HG02642 (cell line): ENCODE measurements around the gene ZFHX3.
A peak's percentile ranks its signal among the peaks of the same experiment; 100 is the strongest.

Source experiments
- ATAC-seq: cut with Tn5 transposase; IDR thresholded peaks from one replicate; pipeline ENCODE4 v1.9.1; 2021; ENCODE audit warnings: mild to moderate bottlenecking; ENCODE audit not compliant: unreplicated experiment, poor library complexity

The ZFHX3 gene

DNA sequence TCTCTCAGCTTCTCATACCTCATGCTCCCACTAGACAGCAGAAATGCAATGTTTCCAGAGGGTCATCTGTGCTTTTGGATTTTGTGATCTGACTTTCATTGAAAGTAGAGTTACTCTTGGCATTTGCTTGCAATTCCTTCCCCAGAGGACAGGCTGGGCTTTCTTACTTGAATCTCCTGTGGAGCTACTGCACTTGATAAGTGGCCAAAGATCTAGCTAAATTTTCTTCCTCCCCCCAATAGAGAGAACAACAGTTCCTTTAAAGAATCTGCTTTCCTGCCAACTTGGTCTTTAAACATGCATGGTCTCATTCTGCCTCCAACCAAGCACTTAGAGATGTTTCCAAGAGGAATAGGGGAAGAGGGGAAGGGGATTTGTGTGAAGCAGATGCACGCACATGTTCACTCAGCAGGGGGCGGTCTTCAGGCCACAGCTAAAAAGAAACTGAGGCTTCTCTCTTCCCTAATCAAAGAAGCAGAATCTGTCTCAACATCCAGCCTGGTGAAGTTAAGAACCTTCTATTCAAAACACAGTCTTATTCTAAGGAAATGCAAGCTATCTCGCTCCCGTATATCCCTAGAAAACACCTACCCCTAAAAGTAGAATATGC is 229.6 kb downstream of the ZFHX3 start:
- no peak for ATAC-seq

- peak; percentile 63 for ATAC-seq
Observed at GRCh38 chr16:72815348-72816318, 232.3 kb downstream of the ZFHX3 start.

DNA sequence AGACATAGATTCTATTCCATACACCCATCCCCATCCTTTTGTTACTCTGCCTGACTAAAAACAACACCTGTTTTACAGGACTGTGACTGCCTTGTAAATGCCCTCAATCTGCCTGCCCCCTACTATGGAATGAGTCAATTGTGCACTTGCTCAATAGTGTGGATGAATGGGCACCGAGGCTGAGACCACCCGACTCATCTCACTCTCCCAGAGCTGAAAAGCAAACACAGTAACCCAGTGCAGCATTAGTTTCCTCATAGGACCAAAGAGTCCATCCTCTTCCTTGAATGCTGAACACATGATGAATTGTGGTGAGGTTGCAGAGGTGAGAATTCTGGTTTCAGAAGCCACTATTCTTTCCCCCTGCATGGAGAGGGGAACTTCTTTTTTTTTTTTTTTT is 233.7 kb downstream of the ZFHX3 start:
- ATAC-seq = no peak

DNA sequence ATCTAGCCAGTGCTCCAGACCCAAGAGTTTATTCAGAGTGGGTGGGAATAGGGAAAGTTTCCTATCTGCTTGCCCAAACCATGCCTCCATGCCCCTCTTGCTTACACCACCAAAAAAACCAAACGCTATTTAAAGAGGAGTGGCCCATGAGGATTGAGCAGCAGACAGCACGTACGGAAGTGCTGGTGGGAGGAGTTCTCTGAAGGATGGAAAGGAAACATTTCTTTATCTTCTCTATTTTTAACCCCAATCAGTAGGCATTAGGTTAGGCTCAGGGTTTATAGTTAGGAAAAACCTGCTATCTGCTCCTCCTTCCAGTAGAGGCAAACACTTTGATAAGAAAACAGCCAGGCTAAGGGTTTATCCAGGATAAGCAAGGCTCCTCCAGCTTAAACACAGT is 235.3 kb downstream of the ZFHX3 start:
- ATAC-seq = no peak

- ATAC-seq = no peak
Observed at GRCh38 chr16:72811876-72812275, 236.1 kb downstream of the ZFHX3 start.

GRCh38 chr16:72811188-72811720 is 236.7 kb downstream of the ZFHX3 start:
- no peak for ATAC-seq

- ATAC-seq = no peak
Observed at GRCh38 chr16:72810480-72810879, 237.4 kb downstream of the ZFHX3 start.

GRCh38 chr16:72809446-72809845 is 238.5 kb downstream of the ZFHX3 start:
- no peak for ATAC-seq

DNA sequence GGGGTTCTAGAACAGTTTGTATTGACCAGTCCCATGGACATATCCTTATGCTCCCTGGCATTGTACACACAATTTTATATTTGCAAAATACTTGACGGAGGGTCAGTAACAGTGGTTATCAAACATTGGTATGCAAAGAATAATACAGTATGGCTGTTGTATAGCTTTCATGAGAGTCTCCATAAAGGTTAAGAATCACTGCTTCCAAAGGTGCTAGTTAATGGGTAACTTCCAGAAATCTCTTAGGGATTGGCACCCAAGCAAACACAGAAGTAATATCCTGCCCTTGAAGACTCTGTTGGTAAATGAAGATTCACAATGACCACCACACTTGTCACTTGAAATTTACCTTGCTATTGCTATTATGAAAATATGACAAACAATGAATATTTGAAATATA is 239.2 kb downstream of the ZFHX3 start:
- no peak for ATAC-seq

GRCh38 chr16:72807245-72807644 is 240.7 kb downstream of the ZFHX3 start:
- no peak for ATAC-seq

GRCh38 chr16:72805486-72805885 is 242.4 kb downstream of the ZFHX3 start:
- no peak for ATAC-seq

GRCh38 chr16:72800524-72801161 is 247.3 kb downstream of the ZFHX3 start:
- no peak for ATAC-seq

- no peak for ATAC-seq
Observed at GRCh38 chr16:72798264-72798663, 249.7 kb downstream of the ZFHX3 start.

GRCh38 chr16:72797621-72798020 is 250.3 kb downstream of the ZFHX3 start:
- no peak for ATAC-seq

GRCh38 chr16:72796222-72796621 is 251.7 kb downstream of the ZFHX3 start:
- ATAC-seq = no peak

- ATAC-seq = no peak
Observed at GRCh38 chr16:72794986-72795385, 252.9 kb downstream of the ZFHX3 start.

DNA sequence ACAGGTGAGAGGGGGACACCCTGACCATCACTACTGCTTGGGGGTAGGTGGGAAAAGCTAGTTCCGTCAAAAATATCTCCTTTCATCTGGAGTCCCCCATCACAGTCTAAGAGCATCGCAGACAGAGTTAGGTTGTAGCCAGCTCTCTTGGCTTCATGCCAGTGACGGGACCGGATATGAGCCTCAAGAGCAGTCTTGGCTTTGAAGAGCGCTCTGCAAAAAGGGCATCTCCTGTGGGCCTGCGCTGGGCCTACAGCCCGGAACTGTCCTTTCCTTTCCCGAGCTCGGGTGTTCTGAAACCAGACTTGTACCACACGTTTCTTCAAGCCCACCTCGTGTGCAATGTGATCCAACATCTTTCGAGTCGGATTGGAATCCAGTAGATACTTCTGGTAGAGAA is 253.6 kb downstream of the ZFHX3 start:
- no peak for ATAC-seq

DNA sequence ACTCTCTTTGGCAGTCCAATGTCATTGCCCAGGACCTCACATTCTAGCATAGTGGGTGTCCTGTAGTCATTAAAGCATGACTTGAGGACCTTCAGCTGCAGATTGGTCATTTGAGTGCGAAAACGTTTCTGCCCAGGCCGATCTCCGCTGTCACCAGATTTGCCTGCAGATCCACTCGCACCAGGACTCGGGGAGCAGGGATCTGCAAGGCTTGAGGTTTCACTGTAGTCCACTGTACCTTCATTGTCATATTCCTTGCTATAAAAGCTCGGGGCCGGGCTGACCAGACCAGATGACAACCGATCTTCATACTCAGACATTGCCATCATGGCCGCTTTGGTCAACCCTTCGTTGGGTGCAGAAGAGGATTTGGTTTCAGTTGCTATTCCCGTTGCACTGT is 254.2 kb downstream of the ZFHX3 start:
- ATAC-seq = no peak

DNA sequence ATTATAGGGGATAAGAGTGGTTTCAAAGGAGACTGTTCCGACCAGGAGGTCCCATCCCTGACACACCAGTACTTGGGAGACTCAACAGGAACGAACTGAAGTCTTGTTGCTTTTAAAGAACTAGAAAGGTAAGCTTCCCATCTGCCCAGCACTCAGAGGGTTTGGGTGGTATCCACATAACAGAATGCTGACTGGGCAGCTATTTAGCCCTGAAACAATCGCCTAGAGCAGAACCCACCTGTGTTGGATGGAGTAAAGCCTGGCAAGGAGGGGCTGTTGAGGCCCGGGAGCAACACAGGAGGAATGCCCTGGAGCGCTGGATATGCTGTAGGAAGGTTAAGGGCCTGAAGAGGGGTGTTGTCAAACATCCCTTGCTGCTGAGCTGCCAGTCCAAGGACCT is 254.9 kb downstream of the ZFHX3 start:
- no peak for ATAC-seq

DNA sequence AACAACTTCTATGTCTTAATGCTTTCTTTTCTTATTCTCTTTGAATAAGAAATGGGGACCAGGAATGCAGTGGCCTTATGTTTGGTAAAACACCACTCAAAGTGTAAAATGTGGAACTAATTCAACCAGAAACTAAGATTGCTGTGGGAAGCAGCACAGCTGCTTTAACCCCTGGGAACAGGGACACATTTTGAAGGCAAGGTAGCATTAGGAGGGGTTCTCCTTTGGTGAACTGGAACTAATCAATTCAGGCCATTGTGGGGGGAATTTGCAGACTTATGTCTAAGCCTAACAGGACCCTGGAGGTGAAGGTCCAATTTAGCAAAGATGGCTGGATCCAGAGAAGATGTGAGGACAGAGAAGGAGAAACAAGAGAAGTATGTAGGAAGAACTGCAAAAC is 256.1 kb downstream of the ZFHX3 start:
- no peak for ATAC-seq

DNA sequence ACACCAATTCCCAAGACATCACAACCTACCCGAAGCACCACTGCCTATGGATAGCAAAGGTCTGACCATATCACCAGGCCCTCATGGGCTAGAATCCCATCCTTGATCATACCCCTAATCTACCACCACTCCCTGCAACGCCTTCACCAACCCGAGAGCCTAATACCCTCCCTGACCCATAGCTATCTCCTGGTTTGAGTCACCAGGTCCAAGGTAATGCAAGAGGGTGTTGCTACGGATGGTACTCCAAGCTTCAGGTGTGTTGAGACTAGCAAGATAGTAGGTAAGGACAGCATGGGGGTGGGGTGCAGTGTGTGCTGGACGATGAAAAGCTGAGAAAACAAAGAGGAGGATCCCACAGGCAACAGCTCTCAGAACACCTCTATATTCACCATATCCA is 258.0 kb downstream of the ZFHX3 start:
- no peak for ATAC-seq
